ENCODE measurements around the gene MAGEA6. TPM values are rescaled to one million over a fixed set of nuclear protein-coding genes. Genes with fewer than 3 reads are reported as not detected.

Gene MAGEA6
- total RNA-seq = not detected in 2 replicates

GRCh38 chrX:152769549-152770289 is at the start of gene MAGEA6:
Gene MAGEA6, minus strand, starts transcription at chrX:152769689. Its CDS starts 2,039 bp downstream, at chrX:152767650.

GRCh38 chrX:152758918-152759317 is 10.6 kb downstream of the MAGEA6 start, which contains the start of gene CSAG3:
Gene CSAG3, plus strand, starts transcription at chrX:152759218.

GRCh38 chrX:152753686-152754650 is 15.5 kb downstream of the MAGEA6 start, which contains the start of gene MAGEA2:
Gene MAGEA2, minus strand, starts transcription at chrX:152753842. Its CDS starts 2,479 bp downstream, at chrX:152751363.

GRCh38 chrX:152733261-152733975 is 36.1 kb downstream of the MAGEA6 start, which contains the start of the genes CSAG1 and MAGEA12:
Gene CSAG1, minus strand, starts transcription at chrX:152733721. Its CDS starts 1,261 bp downstream, at chrX:152732460.
Gene MAGEA12, plus strand, starts transcription at chrX:152733757. Its CDS starts 2,405 bp downstream, at chrX:152736162.

Other genes with a start within 250 kb of the MAGEA6 start
- 0.29 and 0.53 TPM in 2 replicates for gene GABRQ, start 131.8 kb downstream of the MAGEA6 start, total RNA-seq
- gene MAGEA3, start 70.9 kb downstream of the MAGEA6 start, total RNA-seq = not detected in 2 replicates
- not detected in 2 replicates for gene CSAG2, start 60.4 kb downstream of the MAGEA6 start, total RNA-seq
- gene MAGEA2B, start 55.1 kb downstream of the MAGEA6 start, total RNA-seq = not detected in 2 replicates
- gene CSAG1, start 36.0 kb downstream of the MAGEA6 start, total RNA-seq = not detected in 2 replicates
- not detected in 2 replicates for gene MAGEA12, start 35.9 kb downstream of the MAGEA6 start, total RNA-seq
- gene MAGEA2, start 15.8 kb downstream of the MAGEA6 start, total RNA-seq = not detected in 2 replicates
- gene CSAG3, start 10.5 kb downstream of the MAGEA6 start, total RNA-seq = not detected in 2 replicates
- gene CETN2, start 61.1 kb upstream of the MAGEA6 start, total RNA-seq = 60.0 and 68.2 TPM in 2 replicates
- gene NSDHL, start 61.4 kb upstream of the MAGEA6 start, total RNA-seq = 58.7 and 72.1 TPM in 2 replicates
- 2.5 and 3.2 TPM in 2 replicates for gene ZNF185, start 128.4 kb upstream of the MAGEA6 start, total RNA-seq
- not detected in 2 replicates for gene PNMA5, start 224.4 kb upstream of the MAGEA6 start, total RNA-seq

All from myometrial cell (primary cell).